ENCODE data around the gene SGTB.

SGTB gene

GRCh38 chr5:65721720-65722574 is at the start of gene SGTB, which contains the start of gene NLN:
TSS of gene SGTB (minus strand) at chr5:65722109. CDS start at chr5:65720807, 1,302 bp downstream.
TSS of gene NLN (plus strand) at chr5:65722205. CDS start at chr5:65722374, 169 bp downstream.
- peak; percentile 55 to 81 for DNase-seq (ENCODE audit: low read depth in 2 of 2)

- no peak for DNase-seq (ENCODE audit: low read depth in 2 of 2)
Measured at GRCh38 chr5:65771266-65771665, 49.4 kb upstream of the SGTB start.

GRCh38 chr5:65769539-65769938 is 47.6 kb upstream of the SGTB start:
- no peak for DNase-seq (ENCODE audit: low read depth in 2 of 2)

GRCh38 chr5:65768723-65769346 is 46.9 kb upstream of the SGTB start:
- no peak for DNase-seq (ENCODE audit: low read depth in 2 of 2)

- DNase-seq (ENCODE audit: low read depth in 2 of 2): no peak
Measured at GRCh38 chr5:65767565-65767964, 45.7 kb upstream of the SGTB start.

- DNase-seq (ENCODE audit: low read depth in 2 of 2): no peak
Measured at GRCh38 chr5:65766781-65767180, 44.9 kb upstream of the SGTB start.

- no peak for DNase-seq (ENCODE audit: low read depth in 2 of 2)
Measured at GRCh38 chr5:65766175-65766574, 44.3 kb upstream of the SGTB start.

GRCh38 chr5:65765582-65765981 is 43.7 kb upstream of the SGTB start:
- DNase-seq (ENCODE audit: low read depth in 2 of 2): no peak

- no peak for DNase-seq (ENCODE audit: low read depth in 2 of 2)
Measured at GRCh38 chr5:65762234-65762633, 40.3 kb upstream of the SGTB start.

- peak in 1 of 2 donors; percentile 24 for DNase-seq (ENCODE audit: low read depth in 2 of 2)
Measured at GRCh38 chr5:65760504-65761275, 38.8 kb upstream of the SGTB start.

GRCh38 chr5:65758546-65759144 is 36.7 kb upstream of the SGTB start:
- no peak for DNase-seq (ENCODE audit: low read depth in 2 of 2)

- no peak for DNase-seq (ENCODE audit: low read depth in 2 of 2)
Measured at GRCh38 chr5:65753189-65753588, 31.3 kb upstream of the SGTB start.

- DNase-seq (ENCODE audit: low read depth in 2 of 2): no peak
Measured at GRCh38 chr5:65750938-65751337, 29.0 kb upstream of the SGTB start.

GRCh38 chr5:65749956-65750355 is 28.0 kb upstream of the SGTB start:
- DNase-seq (ENCODE audit: low read depth in 2 of 2): no peak

- no peak for DNase-seq (ENCODE audit: low read depth in 2 of 2)
Measured at GRCh38 chr5:65749221-65749844, 27.4 kb upstream of the SGTB start.

GRCh38 chr5:65742565-65743231 is 20.8 kb upstream of the SGTB start:
- DNase-seq (ENCODE audit: low read depth in 2 of 2): no peak

GRCh38 chr5:65739162-65739561 is 17.3 kb upstream of the SGTB start:
- DNase-seq (ENCODE audit: low read depth in 2 of 2): no peak

- no peak for DNase-seq (ENCODE audit: low read depth in 2 of 2)
Measured at GRCh38 chr5:65738305-65738704, 16.4 kb upstream of the SGTB start.

- DNase-seq (ENCODE audit: low read depth in 2 of 2): no peak
Measured at GRCh38 chr5:65737842-65738241, 15.9 kb upstream of the SGTB start.

GRCh38 chr5:65736011-65736410 is 14.1 kb upstream of the SGTB start:
- DNase-seq (ENCODE audit: low read depth in 2 of 2): no peak

- no peak for DNase-seq (ENCODE audit: low read depth in 2 of 2)
Measured at GRCh38 chr5:65734921-65735320, 13.0 kb upstream of the SGTB start.

Data from stimulated activated CD4-positive, alpha-beta T cell treated with anti-CD3 and anti-CD28 coated beads, Interleukin-1b, Interleukin-23, amount 100 ng/mL, for 1 hour (primary cell).